Cardiac fibroblast (primary cell): ENCODE data around the gene GPATCH1.
"Not testable (repeated sequence)": the region's sequence is repeated elsewhere in the genome, so short reads cannot be mapped to it uniquely, and the experiment has no call there.

Source experiments
- DNase-seq, 2 donors: peaks; one replicate each; pipeline versions ENCODE4 v3.0.0 to v3.0.0-alpha.2; 2010; ENCODE audit warnings: low read depth in 2 of 2
- H3K4me3 ChIP-seq, 2 donors: replicated peaks in 1 of 2; 1 replicate in 1 of 2; 2 replicates in 1 of 2; pipeline ENCODE4 v1.5.1; 2011; ENCODE audit warnings: low read depth in 2 of 2, low read length in 2 of 2, mild to moderate bottlenecking in 2 of 2, moderate library complexity in 1 of 2
- CTCF ChIP-seq: IDR thresholded peaks from one replicate; pipeline ENCODE4 v1.5.1; 2011; ENCODE audit warnings: low read depth, mild to moderate bottlenecking, low read length, inconsistent platforms

The GPATCH1 gene

GRCh38 chr19:33117501-33117900, 36.5 kb downstream of the GPATCH1 start:
- no peak for DNase-seq
- no peak overlapping the region for H3K4me3 ChIP-seq
- no peak for TF ChIP-seq CTCF

GRCh38 chr19:33118643-33119042, 37.7 kb downstream of the GPATCH1 start:
- no peak for DNase-seq
- H3K4me3 ChIP-seq: no peak overlapping the region
- TF ChIP-seq CTCF: no peak

GRCh38 chr19:33124207-33125098, 43.5 kb downstream of the GPATCH1 start:
- DNase-seq: no peak
- TF ChIP-seq CTCF: no peak
- H3K4me3 ChIP-seq: no peak overlapping the region

GRCh38 chr19:33125929-33126388, 45.0 kb downstream of the GPATCH1 start:
- DNase-seq: peak; percentile 78
- peak; percentile 85 for TF ChIP-seq CTCF

GRCh38 chr19:33126712-33127111, 45.7 kb downstream of the GPATCH1 start:
- H3K4me3 ChIP-seq, DNase-seq: not testable (repeated sequence)

More at GRCh38 chr19:33125929-33126388, 45.0 kb downstream of the GPATCH1 start:
- H3K4me3 ChIP-seq: no peak overlapping the region

- no peak overlapping the region for H3K4me3 ChIP-seq
- no peak for TF ChIP-seq CTCF
- no peak for DNase-seq
Observed at GRCh38 chr19:33129901-33130300, 48.9 kb downstream of the GPATCH1 start.

GRCh38 chr19:33130433-33130832, 49.5 kb downstream of the GPATCH1 start:
- H3K4me3 ChIP-seq: no peak overlapping the region
- no peak for DNase-seq
- no peak for TF ChIP-seq CTCF
